ENCODE measurements around the gene TNNT2.

TNNT2 gene

GRCh38 chr1:201318504-201319340 lies 58.8 kb downstream of the TNNT2 start:
- DNase-seq = no peak

DNA sequence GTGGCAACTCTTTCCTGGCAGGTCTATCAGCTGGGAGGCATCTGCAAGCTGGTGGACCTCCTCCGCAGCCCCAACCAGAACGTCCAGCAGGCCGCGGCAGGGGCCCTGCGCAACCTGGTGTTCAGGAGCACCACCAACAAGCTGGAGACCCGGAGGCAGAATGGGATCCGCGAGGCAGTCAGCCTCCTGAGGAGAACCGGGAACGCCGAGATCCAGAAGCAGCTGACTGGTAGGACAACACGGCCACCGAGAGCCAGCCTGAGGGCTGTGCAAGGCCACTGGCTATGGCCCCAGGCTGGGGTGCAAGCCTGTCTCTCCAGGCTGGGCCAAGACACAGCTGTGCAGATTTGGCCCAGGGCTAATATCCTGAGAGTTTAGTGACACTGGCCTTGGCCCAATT lies 59.9 kb downstream of the TNNT2 start:
- DNase-seq = no peak

GRCh38 chr1:201316556-201316955 lies 60.9 kb downstream of the TNNT2 start:
- DNase-seq = no peak

- no peak for DNase-seq
Measured at GRCh38 chr1:201313086-201313485, 64.4 kb downstream of the TNNT2 start.

DNA sequence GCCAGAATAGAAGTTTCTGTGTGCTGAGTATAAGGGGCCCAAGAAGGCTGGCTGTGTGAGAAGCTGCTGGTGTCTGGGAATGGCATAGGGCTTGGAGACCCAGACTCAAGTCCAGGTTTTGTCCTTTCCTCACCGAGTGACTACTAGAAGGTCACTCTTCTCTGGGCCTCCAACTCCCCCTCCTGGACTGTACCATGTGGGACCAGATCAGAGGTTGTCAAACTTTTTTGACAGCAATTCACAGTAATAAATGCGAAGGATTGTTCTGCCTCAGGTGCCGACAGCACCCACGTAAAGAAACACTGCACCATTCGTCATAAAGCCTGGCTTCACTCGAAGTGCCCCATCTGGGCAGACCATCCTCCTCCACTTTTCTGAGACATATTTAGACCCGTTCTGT lies 65.2 kb downstream of the TNNT2 start:
- no peak for DNase-seq

DNA sequence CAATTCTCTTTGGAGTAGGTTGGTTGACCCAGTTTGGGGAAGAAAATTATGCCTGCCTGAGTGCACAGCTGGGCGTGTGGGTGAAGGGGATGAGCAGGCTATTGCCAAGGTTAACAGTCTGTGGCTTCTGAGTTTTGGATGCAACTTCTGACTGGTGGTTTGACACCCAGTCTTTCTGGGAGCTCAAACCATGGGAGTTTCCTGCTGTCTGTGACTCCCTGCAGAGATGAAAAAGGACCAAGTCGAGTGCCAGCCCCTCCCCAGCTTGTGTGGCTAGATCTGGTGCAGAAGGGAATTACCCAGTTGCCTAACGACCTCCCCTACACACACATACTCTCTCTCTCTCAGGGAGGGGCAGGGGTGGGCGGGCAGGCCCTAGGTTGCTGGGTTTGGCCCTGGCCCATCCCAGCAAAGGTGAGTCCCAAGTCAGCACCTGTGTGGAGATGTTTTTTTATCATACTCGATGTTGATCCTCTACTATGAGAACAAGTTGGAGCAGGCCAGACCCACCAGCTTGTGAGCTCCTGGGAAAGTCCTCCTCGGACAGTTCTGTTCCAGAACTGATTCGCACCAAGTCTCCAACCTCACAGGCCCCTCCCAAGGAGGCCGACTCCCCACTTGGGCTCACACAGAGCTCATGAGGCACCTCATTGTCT lies 66.0 kb downstream of the TNNT2 start:
- DNase-seq = no peak

DNA sequence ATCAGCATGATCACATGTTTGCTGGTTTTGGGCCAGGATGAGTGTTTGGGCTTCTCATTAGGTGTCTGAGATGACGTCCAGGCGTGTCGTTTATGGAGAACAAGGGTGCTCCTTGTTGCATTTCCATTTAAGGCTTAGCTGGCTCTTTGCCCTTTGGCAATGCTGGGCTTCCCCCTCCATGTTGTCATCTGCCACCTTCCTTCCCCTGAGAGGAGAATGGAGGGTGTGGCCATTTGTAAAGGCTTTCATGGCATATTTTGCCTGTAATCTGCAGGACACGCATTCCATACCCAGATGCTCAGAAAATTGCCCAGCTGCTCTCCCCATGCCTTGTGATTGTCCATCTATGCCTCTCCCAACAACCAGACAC lies 66.5 kb downstream of the TNNT2 start:
- peak in 2 of 56 donors; percentile 31 to 32 for DNase-seq

DNA sequence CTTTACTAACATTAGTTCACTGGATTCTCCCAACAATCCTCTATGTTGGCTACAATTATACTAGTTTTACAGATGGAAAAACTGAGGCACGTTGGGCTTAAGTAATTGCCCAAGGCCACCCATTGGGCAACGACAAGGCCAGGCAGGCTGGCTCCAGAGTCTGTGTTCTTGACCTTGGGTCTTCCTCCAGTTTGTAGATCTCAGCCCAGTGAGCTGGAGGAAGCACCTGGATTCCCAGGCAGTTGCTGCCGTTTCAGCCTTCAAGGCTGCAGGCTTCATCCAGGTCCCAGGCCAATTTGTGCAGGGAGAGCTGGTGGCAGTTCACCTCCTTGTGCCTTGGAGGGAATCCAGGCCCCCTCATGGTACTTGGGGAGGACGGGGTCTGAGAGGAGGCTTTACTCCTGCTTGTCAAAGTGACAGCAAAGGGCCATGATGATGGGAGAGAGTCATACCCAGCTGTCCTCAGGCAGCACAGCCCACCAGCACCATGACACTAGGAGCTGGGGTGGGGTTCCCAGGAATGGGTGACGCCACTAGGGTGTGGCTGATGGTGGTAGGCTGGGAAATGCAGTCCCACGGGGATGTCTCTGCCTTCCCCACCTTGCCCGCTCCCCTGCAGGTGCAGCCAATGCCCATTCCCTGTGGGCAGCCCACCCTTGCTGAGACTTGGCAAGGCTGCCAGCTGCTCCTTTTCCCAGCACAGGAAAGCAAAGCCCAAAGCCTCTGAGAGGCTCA lies 67.1 kb downstream of the TNNT2 start:
- no peak for DNase-seq

DNA sequence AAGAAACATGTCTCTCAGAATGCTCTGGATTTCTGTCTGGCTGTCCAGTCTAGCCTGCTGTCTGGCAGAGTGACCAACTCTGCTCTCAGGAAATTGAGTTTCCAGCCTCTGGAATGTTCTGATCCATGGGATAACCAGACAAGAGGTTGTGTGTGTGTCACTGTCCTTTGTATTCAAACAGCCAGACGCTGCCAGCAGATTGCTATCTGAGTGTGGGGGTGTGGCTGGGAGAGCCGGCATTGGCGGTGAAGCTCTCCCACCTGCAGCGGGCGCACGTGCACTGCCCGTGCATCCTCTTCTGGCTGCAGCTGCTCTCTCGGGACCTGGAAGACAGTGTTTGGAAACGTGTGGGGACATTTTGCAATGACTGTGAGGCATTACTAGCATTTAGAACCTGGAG lies 68.1 kb downstream of the TNNT2 start:
- DNase-seq = peak in 16 of 56 donors; percentile 3 to 45 (median 10)

Data from amygdala (tissue), 56 donors.